SJSA1 (cell line): ENCODE results near the gene HADHA. TPM values are rescaled to one million over a fixed set of nuclear protein-coding genes. Genes with fewer than 3 reads are reported as not detected.

ENCODE experiments used
- DNase-seq, 2 experiments: peaks; one replicate each; pipeline ENCODE4 v3.0.0-alpha.2; 2015 to 2020; ENCODE audit warnings: low spot score in 2 of 2, low read depth in 1 of 2
- H3K27ac ChIP-seq: fragments of 250-450 bp; sonication (Bioruptor Pico); 2 replicates; pipeline ENCODE4 v1.5.1; 2020; ENCODE audit warnings: mild to moderate bottlenecking, moderate library complexity
- H3K27me3 ChIP-seq: fragments of 250-450 bp; sonication (Bioruptor Pico); replicated peaks from 2 replicates; pipeline ENCODE4 v1.5.1; 2020; ENCODE audit warnings: mild to moderate bottlenecking, moderate library complexity
- H3K36me3 ChIP-seq: fragments of 250-450 bp; sonication (Bioruptor Pico); 2 replicates; pipeline ENCODE4 v1.5.1; 2020; ENCODE audit warnings: mild to moderate bottlenecking
- H3K4me1 ChIP-seq: fragments of 250-450 bp; sonication (Bioruptor Pico); replicated peaks from 2 replicates; pipeline ENCODE4 v1.6.1; 2021; ENCODE audit warnings: mild to moderate bottlenecking
- H3K4me3 ChIP-seq: fragments of 250-450 bp; sonication (Bioruptor Pico); 2 replicates; pipeline ENCODE4 v1.5.1; 2020; ENCODE audit warnings: mild to moderate bottlenecking
- H3K9me3 ChIP-seq: fragments of 250-450 bp; sonication (Bioruptor Pico); replicated peaks from 2 replicates; pipeline ENCODE4 v1.5.1; 2020; ENCODE audit warnings: mild to moderate bottlenecking
- total RNA-seq: library from RNA; depleted of rRNA; stranded (reverse); fragments of >200 nt; shearing (Covaris generic); gene quantifications from 2 replicates; pipeline ENCODE4 v1.2.3, GENCODE V29; 2014

The HADHA gene
- total RNA-seq, 1 experiment from 2014 or later: 114 TPM

DNA sequence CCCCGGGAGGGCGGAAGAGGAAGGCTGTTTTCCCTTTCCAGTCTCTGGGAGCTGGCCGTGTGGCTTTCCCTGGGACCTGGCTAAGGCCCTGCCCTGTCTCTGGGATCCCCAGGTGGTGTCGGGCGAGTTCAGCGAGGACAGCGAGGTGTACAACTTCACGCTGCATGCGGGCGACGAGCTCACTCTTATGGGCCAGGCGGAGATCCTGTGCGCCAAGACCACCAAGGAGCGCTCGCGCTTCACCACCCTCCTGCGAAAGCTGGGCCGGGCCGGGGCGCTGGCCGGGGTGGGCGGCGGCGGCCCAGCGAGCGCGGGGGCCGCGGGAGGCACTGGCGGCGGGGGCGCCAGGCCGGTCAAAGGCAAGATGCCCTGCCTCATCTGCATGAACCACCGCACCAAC lies 60.3 kb downstream of the HADHA start:
- Histone ChIP-seq H3K4me3 (no peak overlapping the region), H3K27me3 (no peaks in the 10 kb centered on the region)

DNA sequence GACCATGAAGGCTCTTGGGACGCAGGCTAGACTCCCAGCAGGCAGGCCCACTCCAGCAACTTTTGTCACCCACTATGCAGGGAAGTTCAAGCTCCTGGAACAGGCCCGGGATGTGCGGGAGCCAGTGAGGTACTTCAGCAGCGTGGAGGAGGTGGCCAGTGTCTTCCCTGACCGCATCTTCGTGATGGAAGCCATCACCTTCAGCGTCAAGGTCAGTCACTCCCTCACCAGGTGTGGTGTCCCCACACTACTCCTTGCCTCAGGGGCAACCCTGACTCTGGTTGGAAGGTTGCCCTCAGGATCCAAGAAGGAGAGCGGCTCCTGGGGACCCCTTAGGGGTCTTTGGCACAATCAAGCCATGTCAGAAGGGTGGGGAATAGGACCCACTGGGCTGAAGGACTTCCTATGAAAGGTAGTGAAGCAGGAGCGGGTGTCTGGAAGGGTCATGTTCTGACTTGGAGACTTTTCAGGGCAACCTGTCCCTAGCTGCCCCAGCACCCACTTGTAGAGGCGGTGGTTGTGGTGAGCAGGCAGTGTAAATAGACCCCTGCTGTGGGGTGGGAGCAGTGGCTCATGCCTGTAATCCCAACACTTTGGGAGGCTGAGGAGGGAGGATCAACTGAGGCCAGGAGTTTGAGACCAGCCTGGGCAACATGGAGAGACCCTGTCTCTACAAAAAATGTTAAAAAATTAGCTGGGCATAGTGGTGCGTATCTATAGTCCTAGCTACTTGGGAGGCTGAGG lies 61.4 kb downstream of the HADHA start:
- Histone ChIP-seq H3K4me3 (no peak overlapping the region), H3K27me3 (no peaks in the 10 kb centered on the region), H3K4me1 (peaks cover 4% of the 10 kb centered on the region), H3K9me3 (no peaks in the 10 kb centered on the region), H3K27ac (no peak overlapping the region), H3K36me3 (no peaks in the 10 kb centered on the region)
- no peak for DNase-seq

More for the DNA sequence above, 60.3 kb downstream of the HADHA start:
- Histone ChIP-seq H3K9me3 (no peaks in the 10 kb centered on the region), H3K36me3 (no peaks in the 10 kb centered on the region), H3K4me1 (peaks cover 4% of the 10 kb centered on the region), H3K27ac (no peak overlapping the region)
- no peak for DNase-seq

- no peaks in the 10 kb centered on the region for H3K36me3 ChIP-seq
- no peak for DNase-seq
Observed at GRCh38 chr2:26182441-26182840, 62.0 kb downstream of the HADHA start.

GRCh38 chr2:26179446-26179913 lies 65.0 kb downstream of the HADHA start:
- no peaks in the 10 kb centered on the region for H3K36me3 ChIP-seq
- no peak overlapping the region for H3K4me3 ChIP-seq
- no peaks in the 10 kb centered on the region for H3K9me3 ChIP-seq
- peaks cover 2% of the 10 kb centered on the region for H3K4me1 ChIP-seq
- peaks cover under 1% of the 10 kb centered on the region; the same call in 1 of the 2 replicates for H3K27me3 ChIP-seq
- DNase-seq: no peak
- no peak overlapping the region for H3K27ac ChIP-seq

More at GRCh38 chr2:26182441-26182840, 62.0 kb downstream of the HADHA start:
- H3K9me3 ChIP-seq: no peaks in the 10 kb centered on the region
- no peak overlapping the region for H3K27ac ChIP-seq
- H3K4me1 ChIP-seq: peaks cover 4% of the 10 kb centered on the region
- H3K4me3 ChIP-seq: no peak overlapping the region
- no peaks in the 10 kb centered on the region for H3K27me3 ChIP-seq

- Histone ChIP-seq H3K36me3 (no peaks in the 10 kb centered on the region), H3K9me3 (no peaks in the 10 kb centered on the region), H3K4me3 (peak overlapping the region; percentile 37), H3K27ac (no peak overlapping the region), H3K27me3 (peaks cover 6% of the 10 kb centered on the region; the same call in 1 of the 2 replicates), H3K4me1 (no peaks in the 10 kb centered on the region; the same call in 1 of the 2 replicates)
- DNase-seq: no peak
Observed at GRCh38 chr2:26178746-26179436, 65.5 kb downstream of the HADHA start.

GRCh38 chr2:26178246-26178645 lies 66.2 kb downstream of the HADHA start:
- Histone ChIP-seq H3K36me3 (no peaks in the 10 kb centered on the region), H3K27me3 (peaks cover 11% of the 10 kb centered on the region), H3K4me3 (no peak overlapping the region; the same call in 1 of the 2 replicates), H3K4me1 (peaks cover under 1% of the 10 kb centered on the region; the same call in 1 of the 2 replicates), H3K9me3 (no peaks in the 10 kb centered on the region), H3K27ac (no peak overlapping the region)
- DNase-seq: no peak

DNA sequence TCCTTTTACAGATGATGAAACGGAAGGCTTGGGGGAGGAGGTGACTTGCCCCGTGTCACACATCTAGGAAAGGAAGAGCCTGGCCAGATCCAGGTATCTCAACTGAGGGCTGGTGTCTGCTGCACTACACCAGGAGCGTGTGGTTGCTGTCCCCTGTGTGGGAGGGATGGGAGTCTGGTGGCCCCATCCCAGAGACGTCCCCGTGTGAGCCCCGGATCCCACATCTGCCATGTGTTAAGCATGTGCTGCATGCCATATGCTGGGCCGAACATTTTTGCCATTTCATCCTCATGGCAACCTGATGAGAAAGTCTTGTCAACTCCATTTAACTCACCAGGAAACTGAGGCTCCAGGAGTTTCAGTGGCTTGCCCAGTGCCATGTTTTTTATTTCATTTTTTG lies 67.3 kb downstream of the HADHA start:
- peaks cover 17% of the 10 kb centered on the region for H3K27me3 ChIP-seq
- H3K9me3 ChIP-seq: no peaks in the 10 kb centered on the region
- no peak for DNase-seq
- H3K4me1 ChIP-seq: peaks cover 3% of the 10 kb centered on the region; the same call in 1 of the 2 replicates
- no peaks in the 10 kb centered on the region for H3K36me3 ChIP-seq
- H3K4me3 ChIP-seq: no peak overlapping the region
- H3K27ac ChIP-seq: no peak overlapping the region

GRCh38 chr2:26176279-26176615 lies 68.2 kb downstream of the HADHA start:
- DNase-seq: no peak

DNA sequence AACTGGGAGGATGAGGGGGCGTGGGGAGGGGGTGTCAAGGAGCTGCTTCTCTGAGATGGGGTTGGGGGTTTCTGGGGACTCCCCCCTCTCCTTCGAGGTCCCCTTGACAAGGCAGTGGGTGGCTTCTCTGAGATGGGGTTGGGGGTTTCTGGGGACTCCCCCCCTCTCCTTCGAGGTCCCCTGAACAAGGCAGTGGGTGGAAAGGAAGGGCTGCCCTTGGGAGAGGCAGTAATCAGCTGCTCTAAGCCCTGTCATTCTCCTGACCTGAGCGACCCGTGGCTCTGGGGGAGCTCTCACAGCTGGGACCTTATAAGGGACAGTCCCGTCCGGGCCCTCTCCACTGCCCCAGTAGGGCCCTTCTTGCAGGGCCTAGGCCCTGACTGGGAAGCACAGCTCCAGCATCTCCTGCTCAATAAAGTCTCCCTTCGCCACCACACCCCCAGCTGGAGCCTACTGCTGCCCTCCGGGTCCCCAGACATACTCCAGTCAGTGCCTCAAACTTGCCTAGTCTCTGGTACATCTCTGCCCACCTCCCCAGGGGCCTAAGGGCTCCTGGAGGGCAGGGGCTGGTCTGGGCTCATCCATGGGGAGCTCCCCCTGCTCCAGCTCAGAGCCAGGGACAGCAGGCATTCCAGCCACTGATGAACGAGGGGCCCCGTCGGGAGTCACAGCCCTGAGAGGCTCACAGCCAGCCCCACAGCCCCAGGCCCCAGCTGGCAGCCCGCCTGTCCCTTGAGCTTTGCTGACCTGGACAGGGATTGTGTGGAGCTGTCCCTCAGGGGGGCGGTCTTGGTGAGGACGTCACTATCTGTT lies 68.8 kb downstream of the HADHA start:
- no peaks in the 10 kb centered on the region for H3K36me3 ChIP-seq
- peaks cover 23% of the 10 kb centered on the region for H3K27me3 ChIP-seq
- H3K4me3 ChIP-seq: no peak overlapping the region
- DNase-seq: no peak
- H3K9me3 ChIP-seq: no peaks in the 10 kb centered on the region
- peaks cover 3% of the 10 kb centered on the region; the same call in 1 of the 2 replicates for H3K4me1 ChIP-seq
- no peak overlapping the region for H3K27ac ChIP-seq

More at GRCh38 chr2:26176279-26176615, 68.2 kb downstream of the HADHA start:
- Histone ChIP-seq H3K4me1 (peaks cover 3% of the 10 kb centered on the region; the same call in 1 of the 2 replicates), H3K27me3 (peaks cover 22% of the 10 kb centered on the region), H3K9me3 (no peaks in the 10 kb centered on the region), H3K27ac (no peak overlapping the region), H3K36me3 (no peaks in the 10 kb centered on the region), H3K4me3 (no peak overlapping the region)

DNA sequence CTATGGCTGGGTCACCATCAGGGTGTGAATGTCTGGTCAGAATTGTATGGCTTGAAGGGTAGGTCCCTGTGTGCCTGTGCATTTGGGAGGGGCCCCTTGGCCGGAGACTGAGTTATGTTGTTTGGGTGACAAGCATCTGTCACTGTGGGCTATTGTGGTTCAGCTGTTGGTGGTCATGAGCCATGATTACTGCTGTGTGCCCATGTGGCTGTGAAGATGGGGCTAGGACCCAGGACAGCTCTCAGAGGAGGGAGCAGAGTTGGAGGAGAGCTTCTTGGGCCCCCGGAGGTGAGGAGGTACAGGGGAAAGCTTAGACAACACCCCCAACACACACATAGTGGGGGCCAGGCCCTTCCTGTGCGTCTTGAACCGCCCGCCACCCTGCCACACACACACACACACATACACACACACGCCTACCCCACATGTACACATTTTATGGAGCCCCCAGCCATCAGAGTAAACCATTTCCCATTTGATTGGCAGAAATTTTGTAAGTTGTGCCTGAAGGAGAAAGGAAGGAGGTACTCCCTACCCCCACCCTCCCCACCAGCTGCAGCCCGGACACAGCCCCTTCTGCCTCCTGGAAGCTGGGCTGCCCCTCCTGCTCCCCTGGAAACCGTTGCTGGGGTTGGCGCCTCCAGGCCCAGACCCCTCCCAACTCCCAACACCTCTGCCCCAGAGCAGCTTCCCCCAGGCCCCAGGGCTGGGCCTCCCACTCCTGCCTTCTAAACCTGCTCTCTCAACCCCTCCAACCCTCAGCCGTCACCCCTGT lies 69.6 kb downstream of the HADHA start:
- H3K27ac ChIP-seq: no peak overlapping the region
- no peak overlapping the region for H3K4me3 ChIP-seq
- H3K4me1 ChIP-seq: peaks cover 3% of the 10 kb centered on the region; the same call in 1 of the 2 replicates
- H3K27me3 ChIP-seq: peaks cover 23% of the 10 kb centered on the region
- DNase-seq: no peak
- no peaks in the 10 kb centered on the region for H3K36me3 ChIP-seq
- no peaks in the 10 kb centered on the region for H3K9me3 ChIP-seq

- no peak for DNase-seq
- Histone ChIP-seq H3K27ac (no peak overlapping the region), H3K4me3 (no peak overlapping the region), H3K36me3 (no peaks in the 10 kb centered on the region), H3K27me3 (peaks cover 23% of the 10 kb centered on the region), H3K9me3 (no peaks in the 10 kb centered on the region), H3K4me1 (peaks cover 3% of the 10 kb centered on the region; the same call in 1 of the 2 replicates)
Observed at GRCh38 chr2:26173776-26174482, 70.5 kb downstream of the HADHA start.

GRCh38 chr2:26172871-26173775 lies 71.3 kb downstream of the HADHA start, which contains the start of gene GAREM2:
Gene GAREM2, plus strand, starts transcription at chr2:26173088. Its CDS starts 133 bp downstream, at chr2:26173221.
- Histone ChIP-seq H3K4me1 (peaks cover 3% of the 10 kb centered on the region; the same call in 1 of the 2 replicates), H3K36me3 (no peaks in the 10 kb centered on the region), H3K27ac (no peak within 1 kb of the TSS), H3K4me3 (peak within 1 kb of the TSS; percentile 22), H3K9me3 (no peaks in the 10 kb centered on the region), H3K27me3 (peaks cover 23% of the 10 kb centered on the region)
- no peak for DNase-seq
